ENCODE results near the gene B4GALNT2. TPM values are rescaled to one million over a fixed set of nuclear protein-coding genes. Genes with fewer than 3 reads are reported as not detected.

B4GALNT2 gene
- total and polyA plus RNA-seq, 2 of the 13 experiments (the other 11 are each of a cell fraction or from before 2014, with no cell fraction given) = not detected

- ChIA-PET POLR2A (no interaction called here), CTCF (ENCODE audit: low intra/inter-chr PET ratio, low total read pairs) (no interaction called here)
- no peak overlapping the region for H3K4me3 ChIP-seq (replicated peaks in 1 of 3; ENCODE audit: insufficient read depth in 1 of 3, low read depth in 2 of 3, low read length in 3 of 3)
- H3K4me2 ChIP-seq (ENCODE audit: low read depth, low read length) = no peak overlapping the region
- no peaks in the 10 kb centered on the region for H3K79me2 ChIP-seq (ENCODE audit: insufficient read depth, low read length)
- no peaks in the 10 kb centered on the region for H3K36me3 ChIP-seq (replicated peaks in 1 of 2; ENCODE audit: control insufficient read depth in 1 of 2, insufficient read depth in 2 of 2, low read length in 2 of 2)
- in situ Hi-C loops (cut with HindIII; ENCODE audit: extremely low pct_ligation_motif_present, low pct_unique_long_range_greater_than_20kb) = no loop called here
- ATAC-seq (no peak), DNase-seq (ENCODE audit: low spot score) (no peak), FAIRE-seq (no peak)
- no peak overlapping the region for H3K9ac ChIP-seq (ENCODE audit: insufficient read depth, low read depth, low read length)
- no TSS peak for BruUV-seq (replicated peaks)
- intact Hi-C loops (cut with micrococcal nuclease; ENCODE audit: unreplicated experiment) = no loop called here
- H3K4me1 ChIP-seq (ENCODE audit: insufficient read depth, low read length) = 0 out of 2 replicates have a peak, but pooled peaks cover 7% of the 10 kb centered on the region
- TF ChIP-seq HNRNPH1 (optimal IDR thresholded peaks at IDR 0.05; ENCODE audit: low read depth, low read length) = no peak
- TF ChIP-seq KLF9 (CRISPR knock-in tag; IDR thresholded peaks at IDR 0.05; ENCODE audit: low read depth) = no peak
- TF ChIP-seq POGK (CRISPR knock-in tag; conservative IDR thresholded peaks at IDR 0.05) = no peak
- no peak for TF ChIP-seq HMG20A (CRISPR knock-in tag; IDR thresholded peaks at IDR 0.05; ENCODE audit: borderline replicate concordance)
- H2AFZ ChIP-seq (ENCODE audit: low read length) = no peak overlapping the region
- no peaks in the 10 kb centered on the region for H4K20me1 ChIP-seq (ENCODE audit: insufficient read depth, low read length)
- H3K9me3 ChIP-seq (ENCODE audit: low read length) = no peaks in the 10 kb centered on the region
- peaks cover 1 to 38% of the 10 kb centered on the region in 2 experiments; a peak in 3 of 5 replicates for H3K27me3 ChIP-seq (ENCODE audit: control insufficient read depth in 1 of 2, insufficient read depth in 2 of 2, low read length in 2 of 2)
- no peak overlapping the region for H3K27ac ChIP-seq (ENCODE audit: extremely low read length, insufficient read depth, low read length)
- 47% methylated on average over 13 of the region's 13 CpGs for WGBS (ENCODE audit: low lambda C conversion rate)
Observed at GRCh38 chr17:49200423-49201083, 68.0 kb downstream of the B4GALNT2 start.

- ChIA-PET POLR2A (no interaction called here), CTCF (ENCODE audit: low intra/inter-chr PET ratio, low total read pairs) (no interaction called here)
- H3K36me3 ChIP-seq (replicated peaks in 1 of 2; ENCODE audit: control insufficient read depth in 1 of 2, insufficient read depth in 2 of 2, low read length in 2 of 2) = no peaks in the 10 kb centered on the region
- no TSS peak for BruUV-seq (replicated peaks)
- no peak for FAIRE-seq
- peaks cover 1 to 47% of the 10 kb centered on the region in 2 experiments; a peak in 3 of 5 replicates for H3K27me3 ChIP-seq (ENCODE audit: control insufficient read depth in 1 of 2, insufficient read depth in 2 of 2, low read length in 2 of 2)
- ATAC-seq = no peak
- intact Hi-C loops (cut with micrococcal nuclease; ENCODE audit: unreplicated experiment) = no loop called here
- 36% methylated on average over 8 of the region's 8 CpGs for WGBS (ENCODE audit: low lambda C conversion rate)
- no peak for DNase-seq (ENCODE audit: low spot score)
- H3K4me2 ChIP-seq (ENCODE audit: low read depth, low read length) = no peak overlapping the region
- H2AFZ ChIP-seq (ENCODE audit: low read length) = no peak overlapping the region
- H4K20me1 ChIP-seq (ENCODE audit: insufficient read depth, low read length) = no peaks in the 10 kb centered on the region
- H3K79me2 ChIP-seq (ENCODE audit: insufficient read depth, low read length) = no peaks in the 10 kb centered on the region
- H3K9me3 ChIP-seq (ENCODE audit: low read length) = no peaks in the 10 kb centered on the region
- H3K9ac ChIP-seq (ENCODE audit: insufficient read depth, low read depth, low read length) = no peak overlapping the region
- H3K4me1 ChIP-seq (ENCODE audit: insufficient read depth, low read length) = 0 out of 2 replicates have a peak, but pooled peaks cover 7% of the 10 kb centered on the region
- in situ Hi-C loops (cut with HindIII; ENCODE audit: extremely low pct_ligation_motif_present, low pct_unique_long_range_greater_than_20kb) = no loop called here
- H3K4me3 ChIP-seq (replicated peaks in 1 of 3; ENCODE audit: insufficient read depth in 1 of 3, low read depth in 2 of 3, low read length in 3 of 3) = no peak overlapping the region
- H3K27ac ChIP-seq (ENCODE audit: extremely low read length, insufficient read depth, low read length) = no peak overlapping the region
- TF ChIP-seq ZNF296 (CRISPR knock-in tag; conservative IDR thresholded peaks at IDR 0.05) = no peak
- TF ChIP-seq, protein P1, sequence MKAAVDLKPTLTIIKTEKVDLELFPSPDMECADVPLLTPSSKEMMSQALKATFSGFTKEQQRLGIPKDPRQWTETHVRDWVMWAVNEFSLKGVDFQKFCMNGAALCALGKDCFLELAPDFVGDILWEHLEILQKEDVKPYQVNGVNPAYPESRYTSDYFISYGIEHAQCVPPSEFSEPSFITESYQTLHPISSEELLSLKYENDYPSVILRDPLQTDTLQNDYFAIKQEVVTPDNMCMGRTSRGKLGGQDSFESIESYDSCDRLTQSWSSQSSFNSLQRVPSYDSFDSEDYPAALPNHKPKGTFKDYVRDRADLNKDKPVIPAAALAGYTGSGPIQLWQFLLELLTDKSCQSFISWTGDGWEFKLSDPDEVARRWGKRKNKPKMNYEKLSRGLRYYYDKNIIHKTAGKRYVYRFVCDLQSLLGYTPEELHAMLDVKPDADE (CRISPR knock-in tag; IDR thresholded peaks at IDR 0.05) = no peak
- TF ChIP-seq ZNF639 (CRISPR knock-in tag; conservative IDR thresholded peaks at IDR 0.05) = no peak
- TF ChIP-seq EEA1 (CRISPR knock-in tag; IDR thresholded peaks at IDR 0.05; ENCODE audit: borderline replicate concordance) = no peak
- no peak for TF ChIP-seq ZNF549 (CRISPR knock-in tag; IDR thresholded peaks at IDR 0.05)
- no peak for TF ChIP-seq MLXIP (CRISPR knock-in tag; IDR thresholded peaks at IDR 0.05; ENCODE audit: borderline replicate concordance)
- no peak for TF ChIP-seq NFE2L2 (IDR thresholded peaks at IDR 0.05; ENCODE audit: low read length)
Observed at GRCh38 chr17:49201481-49201927, 68.9 kb downstream of the B4GALNT2 start.
